ENCODE data around the gene CAPNS1.
"Not testable (repeated sequence)": the region's sequence is repeated elsewhere in the genome, so short reads cannot be mapped to it uniquely, and the experiment has no call there.

Gene CAPNS1

DNA sequence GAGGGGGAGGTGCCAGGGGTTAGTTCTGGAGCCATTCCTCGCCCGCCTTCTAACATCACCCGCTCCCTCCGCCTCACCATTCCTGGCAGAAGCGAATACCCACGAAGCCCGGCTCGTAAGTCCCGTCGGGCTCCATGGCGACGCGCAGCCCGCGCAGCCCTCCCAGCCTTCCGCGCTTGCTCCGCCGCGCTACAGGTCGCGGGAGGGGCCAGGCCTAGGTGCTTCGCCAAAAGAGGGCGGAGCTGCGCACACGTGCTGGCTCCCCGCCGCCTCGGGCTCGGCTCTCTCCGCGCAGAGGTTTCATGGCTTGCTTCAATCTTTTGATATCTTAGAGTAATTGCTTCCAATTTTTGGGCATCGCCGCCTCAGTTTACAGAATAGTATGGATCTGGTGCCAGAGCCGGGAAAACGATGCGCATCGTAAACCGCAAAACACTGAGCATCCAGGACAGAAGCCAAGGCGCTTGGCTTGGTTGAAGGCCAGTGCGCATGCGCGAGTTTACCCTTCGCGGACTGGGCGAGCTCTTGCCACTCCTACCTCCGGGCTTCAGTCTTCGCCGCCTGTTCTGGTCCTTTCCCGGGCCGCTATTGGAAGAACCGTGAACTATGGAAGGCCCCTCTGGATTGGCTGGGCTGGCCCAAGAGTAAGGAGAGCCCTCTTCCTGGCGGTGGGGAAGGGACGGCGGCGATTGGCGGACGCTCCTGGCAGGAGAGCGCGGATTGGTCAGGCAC lies 25.0 kb upstream of the CAPNS1 start, which contains the start of gene POLR2I:
Gene POLR2I, minus strand, starts transcription at position 155 of the 732 bp plus-strand sequence. Its CDS starts 19 bp downstream, at position 136.
- peak; percentile 98 for DNase-seq

DNA sequence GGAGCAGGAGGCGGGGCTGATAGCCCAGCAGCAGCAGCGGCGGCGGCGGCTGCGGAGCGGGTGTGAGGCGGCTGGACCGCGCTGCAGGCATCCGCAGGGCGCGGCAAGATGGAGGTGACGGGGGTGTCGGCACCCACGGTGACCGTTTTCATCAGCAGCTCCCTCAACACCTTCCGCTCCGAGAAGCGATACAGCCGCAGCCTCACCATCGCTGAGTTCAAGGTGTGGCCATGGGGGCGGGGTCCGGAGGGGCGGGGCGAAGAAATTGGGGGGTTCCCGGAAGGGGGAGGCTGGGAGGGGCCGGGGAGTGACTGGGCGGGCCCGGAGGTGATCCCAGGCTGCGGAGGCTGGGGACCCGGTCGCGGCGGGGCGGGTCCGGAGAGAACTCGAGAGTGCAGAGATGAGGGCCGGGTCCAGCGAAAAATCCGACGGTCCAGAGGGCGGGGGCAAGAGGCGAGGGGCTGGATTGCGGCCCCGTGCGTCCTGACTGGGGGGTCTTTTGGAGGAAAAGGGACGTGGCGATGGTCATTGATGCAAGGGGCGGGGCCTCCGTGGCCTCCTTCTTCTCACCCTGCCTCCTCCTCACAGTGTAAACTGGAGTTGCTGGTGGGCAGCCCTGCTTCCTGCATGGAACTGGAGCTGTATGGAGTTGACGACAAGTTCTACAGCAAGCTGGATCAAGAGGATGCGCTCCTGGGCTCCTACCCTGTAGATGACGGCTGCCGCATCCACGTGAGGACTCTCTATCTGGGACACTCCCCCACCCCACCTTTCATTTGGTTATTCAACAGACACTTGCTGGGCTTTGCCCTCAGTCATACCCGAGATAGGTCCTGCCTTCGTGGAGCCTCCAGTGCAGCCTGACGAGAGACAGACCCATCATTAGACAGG lies 24.2 kb upstream of the CAPNS1 start, which contains the start of gene TBCB:
Gene TBCB, plus strand, starts transcription at position 16 of the 891 bp plus-strand sequence. Its CDS starts 93 bp downstream, at position 109.
- peak; percentile 90 for DNase-seq

DNA sequence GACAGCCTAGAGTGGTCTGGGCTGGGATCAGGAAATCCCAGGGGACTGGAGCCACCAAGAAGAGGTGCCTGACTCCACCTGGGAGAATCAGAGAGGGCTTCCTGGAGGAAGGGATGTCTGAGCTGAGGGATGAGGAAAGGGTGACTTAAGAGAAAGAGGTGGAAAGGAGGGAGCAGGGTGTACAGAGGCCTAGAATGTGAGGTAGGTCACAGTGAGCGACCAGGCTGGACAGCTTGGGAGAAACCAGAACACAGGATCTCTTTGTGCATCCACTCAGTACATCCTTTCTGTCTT lies 23.6 kb upstream of the CAPNS1 start:
- no peak for DNase-seq

DNA sequence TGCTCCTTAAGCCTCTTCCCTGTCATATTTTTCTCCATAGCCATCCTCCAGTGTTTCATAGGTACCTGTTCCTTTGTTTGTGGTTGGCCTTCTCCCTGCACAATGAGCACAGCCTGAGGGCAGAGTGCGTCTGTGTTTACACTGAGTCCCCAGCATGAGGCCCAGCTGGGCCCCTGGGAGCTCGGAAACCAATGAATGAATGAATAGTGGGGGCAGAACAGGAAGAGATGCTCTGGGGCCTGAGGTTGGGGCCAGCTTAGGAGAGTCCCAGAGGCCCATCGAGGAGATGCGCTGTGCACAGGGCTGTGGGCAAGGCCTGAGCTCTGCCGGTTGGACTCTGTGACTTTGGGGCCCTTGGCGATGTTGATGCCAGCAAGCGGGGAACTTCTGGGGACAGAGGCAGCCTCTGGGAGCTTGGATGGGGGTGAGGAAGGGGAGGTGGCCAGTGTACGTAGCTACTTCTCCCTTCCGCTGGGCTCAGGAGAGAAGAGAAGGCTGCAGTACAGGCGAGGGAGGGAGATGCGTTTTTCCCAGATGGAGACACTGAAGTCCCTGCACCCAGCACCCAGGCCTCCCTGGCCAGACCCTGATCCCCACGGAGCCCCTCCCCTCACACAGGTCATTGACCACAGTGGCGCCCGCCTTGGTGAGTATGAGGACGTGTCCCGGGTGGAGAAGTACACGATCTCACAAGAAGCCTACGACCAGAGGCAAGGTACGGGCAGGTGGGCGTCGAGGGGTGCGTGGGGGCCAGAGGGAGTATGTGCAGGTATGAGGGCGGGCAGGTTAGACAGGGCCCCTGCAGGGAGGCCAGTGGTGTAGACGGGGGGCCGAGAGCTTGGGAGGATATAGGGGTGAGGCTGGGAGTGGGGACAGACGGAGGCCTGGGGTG lies 19.5 kb upstream of the CAPNS1 start:
- DNase-seq: no peak

DNA sequence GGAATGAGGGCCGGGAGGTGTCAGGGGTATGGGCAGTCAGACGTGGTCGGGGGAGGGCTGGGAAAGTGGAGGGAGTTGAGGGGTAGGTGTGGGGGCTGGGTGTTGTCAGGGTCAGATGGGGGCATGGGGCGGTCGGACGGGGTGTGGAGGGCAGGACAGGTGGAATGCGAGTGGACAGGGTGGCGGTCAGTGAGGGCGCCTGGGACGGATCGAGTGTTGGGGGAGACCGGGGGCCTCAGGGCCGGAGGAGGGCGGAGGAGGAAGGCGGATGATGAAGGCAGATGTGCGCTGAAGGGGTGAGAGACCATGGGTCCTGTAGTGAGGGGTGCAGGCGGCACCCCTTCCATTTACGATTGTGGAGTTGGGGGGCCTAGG lies 18.9 kb upstream of the CAPNS1 start:
- DNase-seq: no peak

DNA sequence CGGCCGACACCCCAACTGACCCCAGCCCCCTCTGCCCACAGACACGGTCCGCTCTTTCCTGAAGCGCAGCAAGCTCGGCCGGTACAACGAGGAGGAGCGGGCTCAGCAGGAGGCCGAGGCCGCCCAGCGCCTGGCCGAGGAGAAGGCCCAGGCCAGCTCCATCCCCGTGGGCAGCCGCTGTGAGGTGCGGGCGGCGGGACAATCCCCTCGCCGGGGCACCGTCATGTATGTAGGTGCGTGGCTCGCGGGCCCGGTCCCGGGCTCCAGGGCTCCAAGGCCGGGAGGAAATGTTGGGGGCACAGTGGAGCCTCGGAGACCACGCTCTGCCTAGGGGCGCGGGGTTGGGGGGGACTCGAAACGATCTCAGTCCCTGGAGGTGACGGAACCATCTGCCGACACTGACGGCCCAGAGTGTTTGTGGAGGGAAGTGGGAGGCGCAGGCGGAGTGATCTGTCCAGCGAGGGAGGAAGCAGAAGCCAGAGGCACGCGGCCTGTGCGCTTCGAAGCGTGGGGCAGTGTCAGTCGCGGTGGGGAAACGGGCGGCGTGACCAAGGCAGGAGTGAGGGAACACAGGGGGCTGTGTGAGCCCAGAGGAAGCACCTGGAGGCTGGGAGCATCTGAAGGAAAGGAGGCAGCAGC lies 18.3 kb upstream of the CAPNS1 start:
- no peak for DNase-seq

DNA sequence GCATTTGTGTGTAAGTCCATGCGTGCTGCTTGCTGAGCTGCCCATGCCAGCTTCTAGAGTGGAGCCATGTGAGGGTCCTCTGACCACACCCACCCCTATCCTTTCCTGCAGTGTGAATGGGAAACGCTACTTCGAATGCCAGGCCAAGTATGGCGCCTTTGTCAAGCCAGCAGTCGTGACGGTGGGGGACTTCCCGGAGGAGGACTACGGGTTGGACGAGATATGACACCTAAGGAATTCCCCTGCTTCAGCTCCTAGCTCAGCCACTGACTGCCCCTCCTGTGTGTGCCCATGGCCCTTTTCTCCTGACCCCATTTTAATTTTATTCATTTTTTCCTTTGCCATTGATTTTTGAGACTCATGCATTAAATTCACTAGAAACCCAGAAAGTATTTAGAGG lies 14.3 kb upstream of the CAPNS1 start:
- no peak for DNase-seq

DNA sequence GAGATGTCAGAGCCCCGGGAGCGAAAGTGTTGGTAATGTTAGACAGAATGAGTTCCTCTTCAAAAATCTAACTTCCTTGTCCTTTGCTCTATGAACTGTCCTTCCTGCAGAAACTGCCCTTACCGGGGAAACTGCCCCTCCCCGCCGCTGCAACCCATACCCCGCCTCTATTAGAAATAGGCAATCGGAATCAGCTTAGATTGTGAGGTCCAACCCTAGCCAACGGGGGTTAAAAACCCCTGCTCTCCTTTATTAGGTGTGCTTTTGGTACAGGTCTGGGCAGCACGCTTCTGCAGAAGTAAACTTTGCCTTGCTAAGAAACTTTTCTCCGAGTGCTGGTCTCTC lies 11.5 kb upstream of the CAPNS1 start:
- DNase-seq: no peak

DNA sequence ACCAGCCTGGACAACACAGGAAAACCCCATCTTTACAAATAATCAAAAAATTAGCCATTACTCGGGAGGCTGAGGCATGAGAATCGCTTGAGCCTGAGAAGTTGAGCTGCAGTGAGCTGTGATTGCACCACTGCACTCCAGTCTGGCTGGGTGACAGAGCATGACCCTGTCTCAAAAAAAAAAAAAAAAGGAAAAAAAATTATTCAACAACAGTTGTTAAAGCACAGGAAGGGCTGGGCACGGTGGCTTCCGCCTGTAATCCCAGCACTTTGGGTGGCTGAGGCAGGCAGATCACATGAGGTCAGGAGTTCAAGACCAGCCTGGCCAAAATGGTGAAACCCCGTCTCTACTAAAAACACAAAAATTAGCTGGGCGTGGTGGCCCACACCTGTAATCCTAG lies 8.6 kb upstream of the CAPNS1 start:
- DNase-seq: not testable (repeated sequence)

DNA sequence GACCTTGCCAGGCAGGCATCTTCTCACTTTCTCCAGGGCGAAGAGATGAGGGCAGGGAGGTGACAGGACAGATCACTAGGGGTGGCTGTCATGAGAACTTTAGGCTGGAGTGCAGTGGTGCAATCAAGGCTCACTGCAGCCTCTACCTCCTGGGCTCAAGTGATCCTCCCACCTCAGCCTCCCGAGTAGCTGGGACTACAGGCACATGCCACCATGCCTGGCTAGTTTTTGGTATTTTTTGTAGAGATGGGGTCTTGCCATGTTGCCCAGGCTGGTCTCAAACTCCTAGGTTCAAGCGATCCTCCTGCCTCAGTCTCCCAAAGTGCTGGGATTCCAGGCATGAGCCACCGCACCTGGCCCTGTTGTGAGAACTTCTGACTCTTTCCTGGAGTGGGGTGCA lies 5.0 kb upstream of the CAPNS1 start:
- not testable (repeated sequence) for DNase-seq

DNA sequence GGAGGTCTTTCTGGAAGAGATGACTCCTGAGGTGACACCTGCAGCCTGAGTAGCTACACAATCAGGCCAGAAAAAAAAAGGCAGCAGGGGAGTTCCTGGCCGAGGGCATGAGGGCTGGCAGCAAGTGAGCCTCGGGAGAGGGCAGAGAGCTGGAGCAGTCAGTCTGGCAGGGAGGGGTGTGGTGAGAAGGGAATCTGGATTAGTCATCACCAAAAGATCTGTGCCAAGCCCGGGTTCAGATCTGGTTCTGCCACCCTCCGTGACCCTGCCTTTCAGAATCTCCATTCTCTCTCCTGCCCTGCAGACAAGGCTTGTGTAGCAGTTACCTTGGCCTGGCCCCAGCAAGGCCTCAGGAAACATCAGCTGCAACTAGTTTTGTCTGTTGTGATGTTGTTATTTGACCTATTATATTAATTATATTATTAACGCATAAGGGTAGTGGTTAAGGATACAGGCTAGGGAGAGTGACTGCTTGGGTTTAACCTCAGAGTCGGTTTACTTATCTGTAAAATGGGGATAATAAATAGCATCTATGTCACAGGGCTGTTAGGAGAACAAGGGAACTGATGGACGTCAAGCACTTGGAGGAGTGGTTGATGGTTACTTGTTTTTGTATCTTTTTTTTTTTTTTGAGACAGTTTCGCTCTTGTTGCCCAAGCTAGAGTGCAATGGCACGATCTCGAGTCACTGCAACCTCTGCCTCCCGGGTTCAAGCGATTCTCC lies 2.7 kb upstream of the CAPNS1 start:
- no peak for DNase-seq

DNA sequence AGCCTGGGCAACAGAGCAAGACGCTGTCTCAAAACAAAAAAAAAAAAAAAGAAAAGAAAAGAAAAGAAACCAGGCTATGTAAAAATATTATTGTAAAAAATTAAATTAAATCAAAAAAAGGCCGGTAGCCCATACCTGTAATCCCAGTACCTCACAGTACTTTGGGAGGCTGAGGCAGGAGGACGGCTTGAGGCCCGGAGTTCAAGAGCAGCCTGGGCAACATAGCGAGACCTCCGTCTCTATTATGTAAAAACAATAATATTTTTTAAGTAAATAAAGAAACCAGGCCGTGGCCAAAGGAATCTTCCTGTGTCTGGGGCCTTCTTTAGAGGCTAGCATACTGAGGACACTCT lies 770 bp upstream of the CAPNS1 start:
- no peak for DNase-seq

DNA sequence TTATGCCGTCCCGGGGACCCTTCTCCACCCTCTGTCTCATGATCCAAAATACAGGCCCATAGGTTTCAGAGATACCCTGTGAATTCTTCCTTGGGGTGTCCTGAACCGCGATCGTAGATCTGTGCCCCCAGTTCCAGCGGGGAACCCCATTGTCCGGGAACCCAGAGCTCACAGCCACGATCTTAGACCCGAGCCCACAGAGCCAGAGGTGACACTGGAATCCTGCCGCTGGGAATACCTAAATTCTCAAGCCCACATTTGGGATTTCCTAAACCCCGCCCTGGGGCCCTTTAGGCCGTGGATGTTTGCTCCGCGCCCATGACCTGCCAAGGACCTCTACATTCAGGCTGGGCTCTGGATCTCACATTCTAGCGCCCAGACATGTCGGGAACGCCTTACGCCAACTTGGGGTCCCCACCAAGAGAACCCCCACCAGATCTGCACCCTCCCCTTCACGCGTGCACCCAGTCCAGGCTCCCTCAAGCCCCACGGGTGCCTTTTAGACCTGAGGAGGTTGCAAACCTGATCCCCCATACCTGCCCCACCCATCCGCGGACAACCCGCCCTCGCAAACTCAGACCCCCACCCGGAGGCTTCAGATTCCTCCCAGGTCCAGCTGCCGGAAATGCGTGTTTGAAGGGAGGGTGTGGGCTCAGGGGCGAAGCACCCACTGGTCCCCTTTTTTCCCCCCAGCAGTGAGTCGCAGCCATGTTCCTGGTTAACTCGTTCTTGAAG lies 605 bp downstream of the CAPNS1 start:
- peak; percentile 58 for DNase-seq

DNA sequence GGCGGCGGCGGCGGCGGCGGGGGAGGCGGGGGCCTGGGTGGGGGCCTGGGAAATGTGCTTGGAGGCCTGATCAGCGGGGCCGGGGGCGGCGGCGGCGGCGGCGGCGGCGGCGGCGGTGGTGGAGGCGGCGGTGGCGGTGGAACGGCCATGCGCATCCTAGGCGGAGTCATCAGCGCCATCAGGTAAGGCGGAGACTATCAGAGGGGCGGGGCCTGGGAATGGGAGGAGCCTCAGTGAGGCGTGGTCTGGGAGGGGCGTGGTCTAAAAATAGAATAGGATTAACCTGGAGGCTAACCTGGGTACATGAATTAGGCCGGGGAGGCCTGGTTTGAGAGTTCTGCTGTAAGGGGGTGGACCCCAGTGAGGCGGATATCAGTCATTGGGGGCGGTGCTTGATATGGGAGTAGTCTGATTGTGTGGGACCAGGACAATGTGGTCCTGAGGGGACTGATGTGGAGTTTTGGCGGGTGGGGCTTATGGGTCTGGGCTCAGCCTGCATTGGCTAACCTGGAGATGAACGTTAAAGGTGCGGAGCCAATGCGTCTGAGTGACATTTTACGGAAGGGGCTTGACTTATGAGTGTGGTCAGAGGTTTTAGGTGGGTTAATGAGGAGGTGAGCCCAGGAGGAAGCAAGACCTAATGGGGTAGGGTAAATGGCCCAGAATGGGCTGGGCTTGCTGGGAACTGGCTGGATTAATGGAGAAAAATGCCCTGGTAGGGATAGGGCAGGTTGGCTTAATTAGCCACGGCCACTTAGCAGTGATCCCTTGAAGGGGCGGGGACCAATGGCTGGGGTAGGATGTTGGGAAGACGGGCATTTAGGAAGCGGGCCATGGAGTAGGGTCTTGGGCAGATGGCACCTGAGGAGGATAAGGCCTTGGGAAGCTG lies 1.4 kb downstream of the CAPNS1 start:
- peak; percentile 88 for DNase-seq

DNA sequence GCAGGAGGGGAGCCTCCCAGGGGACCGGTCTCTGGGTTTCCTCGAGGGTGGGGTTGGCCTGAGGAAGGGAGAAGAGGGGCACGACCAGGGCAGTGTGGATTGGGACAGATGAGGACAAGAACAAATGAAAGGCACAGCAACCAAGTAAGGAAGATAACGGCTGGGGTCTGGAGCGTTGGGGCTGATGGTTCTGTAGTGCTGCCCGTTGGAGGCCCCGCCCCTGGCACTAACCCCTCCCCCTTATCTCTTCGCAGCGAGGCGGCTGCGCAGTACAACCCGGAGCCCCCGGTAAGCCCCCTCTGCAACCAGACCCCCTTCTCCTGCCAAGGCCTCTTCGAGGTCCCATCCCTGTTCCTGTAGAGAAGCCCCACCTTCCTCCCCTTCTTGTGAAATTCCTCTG lies 2.2 kb downstream of the CAPNS1 start:
- DNase-seq: no peak

DNA sequence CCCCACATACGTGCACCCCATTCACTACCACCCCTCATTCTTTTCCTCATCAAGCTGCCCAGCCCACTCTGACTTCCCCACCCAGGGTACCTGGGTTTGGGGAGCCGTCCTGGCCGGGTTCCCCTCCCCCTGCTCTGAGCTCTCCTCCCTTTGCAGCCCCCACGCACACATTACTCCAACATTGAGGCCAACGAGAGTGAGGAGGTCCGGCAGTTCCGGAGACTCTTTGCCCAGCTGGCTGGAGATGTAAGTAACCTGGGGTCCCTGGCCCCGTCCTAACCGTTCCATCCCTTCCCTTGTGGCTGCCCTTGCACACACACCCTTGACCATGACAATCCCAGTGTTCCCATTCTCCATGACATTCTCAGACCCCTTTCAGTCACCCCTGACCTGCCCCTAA lies 2.6 kb downstream of the CAPNS1 start:
- no peak for DNase-seq

DNA sequence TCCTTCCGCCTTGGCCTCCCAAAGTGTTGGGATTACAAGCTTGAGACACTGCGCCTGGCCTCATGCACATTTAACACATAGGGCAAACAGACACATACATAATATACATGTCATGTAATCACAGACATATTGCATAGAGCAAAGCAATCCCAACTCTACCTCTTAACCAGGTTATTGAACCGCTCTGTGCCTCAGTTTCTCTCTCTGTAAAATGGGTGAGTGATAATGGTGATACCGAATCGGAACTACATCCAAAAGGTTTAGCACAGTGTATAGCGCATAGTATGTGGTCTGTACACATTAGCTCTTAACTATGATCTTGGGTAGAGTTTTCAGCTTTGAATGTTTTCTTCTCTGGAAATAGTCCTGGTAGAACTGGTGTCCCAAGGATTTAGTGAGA lies 4.8 kb downstream of the CAPNS1 start:
- no peak for DNase-seq

DNA sequence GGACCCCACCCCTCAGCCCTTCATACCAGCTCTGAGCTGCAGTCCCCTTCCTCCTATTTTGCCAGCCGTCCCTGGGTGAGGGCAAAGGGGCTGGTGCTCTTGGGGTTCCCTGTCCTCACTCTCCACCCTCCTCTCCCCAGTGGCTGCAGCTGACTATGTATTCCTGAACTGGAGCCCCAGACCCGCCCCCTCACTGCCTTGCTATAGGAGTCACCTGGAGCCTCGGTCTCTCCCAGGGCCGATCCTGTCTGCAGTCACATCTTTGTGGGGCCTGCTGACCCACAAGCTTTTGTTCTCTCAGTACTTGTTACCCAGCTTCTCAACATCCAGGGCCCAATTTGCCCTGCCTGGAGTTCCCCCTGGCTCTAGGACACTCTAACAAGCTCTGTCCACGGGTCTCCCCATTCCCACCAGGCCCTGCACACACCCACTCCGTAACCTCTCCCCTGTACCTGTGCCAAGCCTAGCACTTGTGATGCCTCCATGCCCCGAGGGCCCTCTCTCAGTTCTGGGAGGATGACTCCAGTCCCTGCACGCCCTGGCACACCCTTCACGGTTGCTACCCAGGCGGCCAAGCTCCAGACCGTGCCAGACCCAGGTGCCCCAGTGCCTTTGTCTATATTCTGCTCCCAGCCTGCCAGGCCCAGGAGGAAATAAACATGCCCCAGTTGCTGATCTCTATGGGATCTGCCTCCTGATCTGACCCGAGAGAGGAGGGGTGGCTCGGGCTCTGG lies 10.0 kb downstream of the CAPNS1 start:
- DNase-seq: no peak

DNA sequence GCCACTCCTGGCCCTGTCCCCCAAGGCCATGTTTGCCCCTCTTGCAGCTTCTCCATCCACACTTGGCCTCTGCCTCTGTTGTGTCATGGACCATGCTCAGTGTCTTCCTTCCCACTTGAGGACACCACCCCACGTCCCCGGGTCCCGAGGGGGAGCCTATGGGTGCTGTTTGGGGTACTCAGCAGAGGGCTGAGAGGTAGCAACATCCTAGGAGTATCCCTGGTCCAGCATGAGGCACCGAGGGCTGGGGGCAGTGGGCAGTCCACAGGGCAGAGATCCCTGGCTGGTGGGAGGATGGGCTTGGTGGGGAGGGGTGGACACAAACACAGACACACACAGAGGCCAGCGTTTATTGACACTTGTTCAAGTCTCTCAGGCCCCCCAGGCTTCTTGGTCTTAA lies 10.7 kb downstream of the CAPNS1 start:
- DNase-seq: no peak

All from effector CD8-positive, alpha-beta T cell (primary cell).